Stimulated activated CD8-positive, alpha-beta memory T cell treated with anti-CD3 and anti-CD28 coated beads, Interleukin-7, amount 100 ng/mL, for 1 hour (primary cell): ENCODE results near the gene ADAMTS4.
A peak's percentile ranks its signal among the peaks of the same experiment; 100 is the strongest.

ENCODE experiments used
- DNase-seq, 2 donors: peaks; one replicate each; pipeline ENCODE4 v3.0.0-alpha.2; 2020; ENCODE audit warnings: low read depth in 2 of 2

Gene ADAMTS4

DNA sequence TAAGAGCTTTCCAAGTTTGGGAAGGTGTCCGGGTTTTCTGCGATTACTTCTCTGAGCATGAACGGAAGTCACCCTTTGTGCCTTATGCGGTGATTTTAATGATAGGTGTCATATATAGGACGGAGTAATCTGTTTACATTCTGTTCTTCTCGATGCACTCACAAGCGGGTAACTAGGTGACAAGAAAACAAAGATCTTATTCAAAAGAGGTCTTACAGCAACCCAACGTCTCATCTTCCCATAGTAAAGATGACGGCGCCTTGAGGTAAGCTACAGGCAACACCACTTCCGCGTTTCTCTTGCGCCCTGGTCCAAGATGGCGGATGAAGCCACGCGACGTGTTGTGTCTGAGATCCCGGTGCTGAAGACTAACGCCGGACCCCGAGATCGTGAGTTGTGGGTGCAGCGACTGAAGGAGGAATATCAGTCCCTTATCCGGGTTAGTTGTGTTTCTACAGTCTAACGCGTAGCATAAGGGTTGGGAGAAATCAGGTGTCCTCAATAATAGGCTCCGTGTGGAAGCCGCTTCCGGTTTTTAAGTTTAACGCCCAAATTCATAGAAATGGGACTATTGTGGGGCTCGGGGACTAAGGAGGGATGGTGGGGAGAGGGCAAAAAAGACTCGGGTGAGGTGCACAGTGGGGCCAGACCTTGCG is 45.0 kb downstream of the ADAMTS4 start, which contains the start of gene UFC1:
TSS of gene UFC1 (plus strand) at position 297 of the 656 bp plus-strand sequence. CDS start at position 317, 20 bp downstream.
- DNase-seq = peak in 1 of 2 donors; percentile 58

DNA sequence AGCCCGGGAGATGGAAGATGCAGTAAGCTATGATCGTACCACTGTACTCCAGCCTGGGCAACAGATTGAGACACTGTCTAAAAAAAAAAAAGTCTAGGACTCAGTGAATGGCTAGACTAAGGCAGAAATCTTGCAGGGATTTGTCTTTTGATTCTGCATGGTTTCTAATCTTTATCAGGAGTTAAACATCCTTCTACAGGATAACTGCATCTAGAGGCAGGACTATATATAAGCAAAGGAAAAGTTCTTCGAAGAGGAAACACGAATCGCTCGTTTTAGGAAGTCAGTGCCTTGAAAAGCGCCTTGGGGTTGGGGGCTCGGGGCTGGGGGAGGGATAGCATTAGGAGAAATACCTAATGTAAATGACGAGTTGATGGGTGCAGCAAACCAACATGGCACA is 45.7 kb downstream of the ADAMTS4 start:
- DNase-seq = no peak

DNA sequence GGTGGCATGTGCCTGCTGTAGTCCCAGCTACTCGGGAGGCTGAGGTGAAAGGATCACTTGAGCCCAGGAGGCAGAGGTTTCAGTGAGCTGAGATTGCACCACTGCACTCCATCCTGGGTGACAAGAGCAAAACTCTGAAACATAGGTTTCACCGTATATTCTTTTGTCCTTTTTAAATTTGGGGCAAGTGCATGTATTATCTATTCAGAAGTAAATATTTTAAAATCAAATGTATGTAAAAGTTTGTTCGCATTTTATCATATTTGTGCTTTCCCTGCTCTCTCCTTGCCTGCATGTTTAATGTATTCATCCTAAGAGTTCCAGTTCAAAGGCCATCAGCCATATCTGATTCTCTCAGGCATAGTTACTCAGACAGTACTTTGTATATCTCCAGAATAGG is 53.0 kb downstream of the ADAMTS4 start:
- DNase-seq = no peak

DNA sequence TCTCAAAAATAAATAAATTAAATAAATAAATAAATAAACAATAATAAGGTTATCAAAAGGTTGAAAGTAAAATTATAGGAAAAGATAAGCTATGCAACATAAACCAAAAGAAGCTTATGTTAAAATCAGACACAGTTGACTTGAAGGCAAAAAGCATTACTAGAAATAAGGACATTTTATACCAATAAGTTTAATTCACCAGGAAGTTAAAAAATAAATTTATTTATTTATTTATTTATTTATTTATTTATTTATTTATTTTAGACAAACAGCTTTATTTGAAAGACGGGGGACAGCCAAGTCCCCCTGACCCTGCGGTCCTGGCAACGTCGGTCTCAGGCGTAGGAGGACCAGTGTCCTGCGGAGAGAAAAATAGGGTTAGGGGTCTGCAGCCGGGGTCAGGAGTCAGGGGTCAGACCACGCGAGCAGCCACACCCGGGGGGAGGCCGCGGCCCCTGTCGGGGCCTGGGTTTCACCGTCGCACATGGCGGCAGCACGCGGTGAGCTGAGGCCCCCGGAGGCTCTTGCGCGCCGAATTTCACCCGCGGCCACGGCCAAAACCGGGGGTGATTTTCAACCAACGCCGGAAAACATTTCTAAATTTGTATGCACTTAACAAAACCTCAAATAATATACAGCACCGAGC is 58.0 kb downstream of the ADAMTS4 start:
- DNase-seq = no peak

DNA sequence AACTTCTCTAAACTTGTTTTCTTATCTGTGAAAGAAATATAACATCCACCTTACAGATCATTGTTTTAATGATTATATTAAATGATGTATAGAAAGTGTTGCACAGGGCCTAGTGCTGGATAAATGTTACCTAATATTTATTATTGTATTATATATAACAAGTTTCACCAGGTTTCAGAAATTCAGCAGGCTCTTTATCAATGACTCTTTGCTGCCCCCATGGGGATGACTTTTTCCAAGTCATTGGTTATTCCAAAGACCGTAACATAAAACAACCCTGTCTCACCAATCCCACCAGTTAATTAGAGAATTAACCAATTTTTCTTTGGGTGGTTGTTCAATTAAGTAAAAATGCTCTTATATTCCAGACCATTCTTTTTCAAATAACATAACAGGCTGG is 59.1 kb downstream of the ADAMTS4 start:
- no peak for DNase-seq

DNA sequence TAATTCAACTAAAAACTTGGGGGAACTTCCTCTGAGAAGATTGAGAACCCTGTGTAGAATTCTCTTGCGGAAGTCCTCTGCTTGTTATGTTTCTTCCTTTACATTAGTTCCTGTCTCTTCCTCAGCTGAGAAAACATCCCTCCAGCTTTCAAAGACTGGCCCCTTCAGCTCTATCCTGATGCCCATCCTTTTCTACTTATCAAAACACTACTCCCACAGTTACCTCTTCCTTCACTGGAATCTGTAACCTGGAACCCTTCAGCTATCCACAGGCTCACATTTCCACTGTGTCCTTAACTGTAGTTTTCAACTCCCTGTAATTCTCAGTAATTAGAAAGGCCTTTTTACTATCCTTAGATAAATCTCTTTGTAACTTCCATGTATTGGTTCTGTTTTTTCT is 60.4 kb downstream of the ADAMTS4 start:
- DNase-seq = no peak

DNA sequence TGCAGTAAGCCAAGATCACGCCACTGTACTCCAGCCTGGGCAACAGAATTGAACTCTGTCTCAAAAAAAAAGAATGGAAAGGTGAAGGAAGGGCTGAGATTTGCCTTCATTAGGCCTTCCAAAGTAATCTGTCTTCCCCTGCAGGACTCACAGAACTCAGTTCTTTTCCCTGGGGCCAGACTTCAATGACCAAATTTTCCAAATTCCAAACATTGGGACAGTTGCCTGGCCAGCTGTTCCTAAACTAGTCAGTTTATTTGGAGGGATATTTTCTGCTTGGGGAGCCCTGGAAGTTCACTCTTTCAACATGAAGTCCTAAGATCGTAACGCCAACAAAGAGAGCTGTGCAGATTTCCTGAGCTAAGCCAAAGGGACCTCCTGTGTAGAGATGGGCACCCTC is 61.0 kb downstream of the ADAMTS4 start:
- no peak for DNase-seq
